Keratinocyte (primary cell): ENCODE data around the gene FAM50A. TPM values are rescaled to one million over a fixed set of nuclear protein-coding genes. Genes with fewer than 3 reads are reported as not detected.

ENCODE experiments used
- DNase-seq: peaks from one replicate; pipeline ENCODE4 v3.0.0-alpha.2; 2011; ENCODE audit warnings: low read depth, missing footprints, low spot score
- FAIRE-seq: peaks from 2 replicates; lab custom pipeline; 2011; peaks lifted over from hg19 to GRCh38; lab: Jason Lieb, UNC
- H2AFZ ChIP-seq: 2 replicates; pipeline ENCODE4 v1.6.0; 2012; ENCODE audit warnings: low read length, control low read depth, inconsistent platforms; ENCODE audit not compliant: control insufficient read depth
- H3K27ac ChIP-seq: 2 replicates; pipeline ENCODE4 v1.5.1; 2011; ENCODE audit warnings: low read length; ENCODE audit not compliant: control insufficient read depth, insufficient read depth
- H3K27me3 ChIP-seq: 3 replicates; pipeline ENCODE4 v1.6.0; 2011; ENCODE audit warnings: low read length; ENCODE audit not compliant: control insufficient read depth, insufficient read depth; ENCODE audit errors: extremely low read depth
- H3K36me3 ChIP-seq, 2 experiments: 2 replicates in 1 of 2; 3 replicates in 1 of 2; pipeline ENCODE4 v1.5.1; 2011; ENCODE audit warnings: low read length in 2 of 2, mild to moderate bottlenecking in 1 of 2; ENCODE audit not compliant: control insufficient read depth in 2 of 2, insufficient read depth in 2 of 2; ENCODE audit errors: extremely low read depth in 1 of 2
- H3K4me1 ChIP-seq: 3 replicates; pipeline ENCODE4 v1.5.1; 2011; ENCODE audit warnings: low read length; ENCODE audit not compliant: control insufficient read depth, insufficient read depth; ENCODE audit errors: extremely low read depth
- H3K4me2 ChIP-seq: 3 replicates; pipeline ENCODE4 v1.6.0; 2011; ENCODE audit warnings: low read depth, low read length; ENCODE audit not compliant: control insufficient read depth, insufficient read depth; ENCODE audit errors: extremely low read depth
- H3K4me3 ChIP-seq, 3 experiments: fragments of 200-600 bp in 1 of 3; sonication (generic) in 1 of 3; 2 replicates in 2 of 3; 3 replicates in 1 of 3; pipeline ENCODE4 v1.5.1; 2011 to 2016; ENCODE audit warnings: low read length in 3 of 3, mild to moderate bottlenecking in 3 of 3, control low read depth in 2 of 3, inconsistent platforms in 1 of 3, low read depth in 1 of 3, mixed read lengths in 1 of 3, mixed run types in 1 of 3, moderate library complexity in 1 of 3; ENCODE audit not compliant: control insufficient read depth in 2 of 3, insufficient read depth in 2 of 3; ENCODE audit errors: extremely low read depth in 1 of 3
- H3K79me2 ChIP-seq: 2 replicates; pipeline ENCODE4 v1.6.0; 2012; ENCODE audit warnings: low read length; ENCODE audit not compliant: control insufficient read depth, insufficient read depth
- H3K9ac ChIP-seq: 3 replicates; pipeline ENCODE4 v1.6.0; 2011; ENCODE audit warnings: low read length; ENCODE audit not compliant: control insufficient read depth, insufficient read depth; ENCODE audit errors: extremely low read depth
- H3K9me1 ChIP-seq: 3 replicates; pipeline ENCODE4 v1.6.0; 2011; ENCODE audit warnings: low read length; ENCODE audit not compliant: control insufficient read depth, insufficient read depth; ENCODE audit errors: extremely low read depth
- H3K9me3 ChIP-seq: 2 replicates; pipeline ENCODE4 v1.5.1; 2012; ENCODE audit warnings: low read depth, low read length; ENCODE audit not compliant: control insufficient read depth
- H4K20me1 ChIP-seq: 3 replicates; pipeline ENCODE4 v1.6.0; 2011; ENCODE audit warnings: low read length; ENCODE audit not compliant: control insufficient read depth, insufficient read depth; ENCODE audit errors: extremely low read depth
- CTCF ChIP-seq, 3 experiments: IDR thresholded peaks in 1 of 3; conservative IDR thresholded peaks in 1 of 3; optimal IDR thresholded peaks in 1 of 3; 2 replicates in 2 of 3; 3 replicates in 1 of 3; pipeline versions ENCODE3 to v1.5.1; 2011; ENCODE audit warnings: low read length in 3 of 3, mild to moderate bottlenecking in 3 of 3, moderate library complexity in 2 of 3, control low read depth in 1 of 3, inconsistent platforms in 1 of 3; ENCODE audit not compliant: insufficient read depth in 2 of 3; ENCODE audit errors: extremely low read depth in 1 of 3
- EZH2 ChIP-seq: IDR thresholded peaks from one replicate; pipeline ENCODE4 v1.6.1; 2012; ENCODE audit warnings: inconsistent platforms, mild to moderate bottlenecking, low read length, moderate library complexity
- dilution Hi-C: fragments of 300-500 bp; cut with MboI; formaldehyde crosslinking; loops from one replicate; pipeline ENCODE4 v1.7.0; 2020; ENCODE audit warnings: low sequenced_read_pairs; ENCODE audit not compliant: extremely low pct_ligation_motif_present
- polyA plus RNA-seq, 5 experiments: library from polyadenylated mRNA; depleted of rRNA in 3 of 5; stranded (reverse) in 3 of 5; stranded (forward) in 1 of 5; unstranded in 1 of 5; fragments of >200 nt; gene quantifications; 1 replicate in 1 of 5; 2 replicates in 3 of 5; 3 replicates in 1 of 5; pipeline versions ENCODE4 v1.2.1 to v1.2.3, GENCODE V29; 2011 to 2012; ENCODE audit warnings: missing spikeins in 2 of 5, low read depth in 1 of 5, low replicate concordance in 1 of 5

Gene FAM50A
- polyA plus RNA-seq, 1 donor (not counting 4 experiments of a cell fraction or from before 2014, with no cell fraction given), result 35.7 TPM

- dilution Hi-C loops, result no loop called here
- no peak overlapping the region for H3K27ac ChIP-seq
- H4K20me1 ChIP-seq, result no peaks in the 10 kb centered on the region
- H3K4me2 ChIP-seq, result no peak overlapping the region
- TF ChIP-seq EZH2, result no peak
- TF ChIP-seq CTCF (optimal IDR thresholded peaks at IDR 0.05 in 1 of 3, IDR thresholded peaks at IDR 0.05 in 1 of 3, conservative IDR thresholded peaks at IDR 0.05 in 1 of 3; ENCODE audit: extremely low read depth in 1 of 3, insufficient read depth in 2 of 3, low read length in 3 of 3), result no peak
- H3K27me3 ChIP-seq, result no peaks in the 10 kb centered on the region
- H3K79me2 ChIP-seq, result peaks cover 2% of the 10 kb centered on the region
- no peak for DNase-seq
- no peaks in the 10 kb centered on the region for H3K9me3 ChIP-seq
- H3K9ac ChIP-seq, result no peak overlapping the region
- no peak overlapping the region for H2AFZ ChIP-seq
- no peak for FAIRE-seq
- no peaks in the 10 kb centered on the region for H3K9me1 ChIP-seq
- no peak overlapping the region for H3K4me3 ChIP-seq
- peaks cover 0 to 6% of the 10 kb centered on the region in 2 experiments for H3K36me3 ChIP-seq
- H3K4me1 ChIP-seq, result no peaks in the 10 kb centered on the region
Measured at GRCh38 chrX:154465601-154466000, 21.7 kb downstream of the FAM50A start.

GRCh38 chrX:154466036-154466435 lies 22.1 kb downstream of the FAM50A start:
- Histone ChIP-seq H3K4me2 (no peak overlapping the region), H2AFZ (no peak overlapping the region), H3K36me3 (peaks cover 0 to 6% of the 10 kb centered on the region in 2 experiments), H3K27me3 (no peaks in the 10 kb centered on the region), H3K9me3 (no peaks in the 10 kb centered on the region), H3K4me3 (no peak overlapping the region), H3K9me1 (no peaks in the 10 kb centered on the region), H3K4me1 (no peaks in the 10 kb centered on the region), H3K79me2 (no peaks in the 10 kb centered on the region), H3K27ac (no peak overlapping the region), H3K9ac (no peak overlapping the region), H4K20me1 (no peaks in the 10 kb centered on the region)
- dilution Hi-C loops, result no loop called here
- TF ChIP-seq EZH2 (no peak), CTCF (optimal IDR thresholded peaks at IDR 0.05 in 1 of 3, IDR thresholded peaks at IDR 0.05 in 1 of 3, conservative IDR thresholded peaks at IDR 0.05 in 1 of 3; ENCODE audit: extremely low read depth in 1 of 3, insufficient read depth in 2 of 3, low read length in 3 of 3) (no peak)
- DNase-seq (no peak), FAIRE-seq (no peak)
